ENCODE data around the gene DRD1. TPM values are rescaled to one million over a fixed set of nuclear protein-coding genes. Genes with fewer than 3 reads are reported as not detected.

The DRD1 gene
- polyA plus RNA-seq (2013) = 0.40 and 0.42 TPM in 2 replicates

DNA sequence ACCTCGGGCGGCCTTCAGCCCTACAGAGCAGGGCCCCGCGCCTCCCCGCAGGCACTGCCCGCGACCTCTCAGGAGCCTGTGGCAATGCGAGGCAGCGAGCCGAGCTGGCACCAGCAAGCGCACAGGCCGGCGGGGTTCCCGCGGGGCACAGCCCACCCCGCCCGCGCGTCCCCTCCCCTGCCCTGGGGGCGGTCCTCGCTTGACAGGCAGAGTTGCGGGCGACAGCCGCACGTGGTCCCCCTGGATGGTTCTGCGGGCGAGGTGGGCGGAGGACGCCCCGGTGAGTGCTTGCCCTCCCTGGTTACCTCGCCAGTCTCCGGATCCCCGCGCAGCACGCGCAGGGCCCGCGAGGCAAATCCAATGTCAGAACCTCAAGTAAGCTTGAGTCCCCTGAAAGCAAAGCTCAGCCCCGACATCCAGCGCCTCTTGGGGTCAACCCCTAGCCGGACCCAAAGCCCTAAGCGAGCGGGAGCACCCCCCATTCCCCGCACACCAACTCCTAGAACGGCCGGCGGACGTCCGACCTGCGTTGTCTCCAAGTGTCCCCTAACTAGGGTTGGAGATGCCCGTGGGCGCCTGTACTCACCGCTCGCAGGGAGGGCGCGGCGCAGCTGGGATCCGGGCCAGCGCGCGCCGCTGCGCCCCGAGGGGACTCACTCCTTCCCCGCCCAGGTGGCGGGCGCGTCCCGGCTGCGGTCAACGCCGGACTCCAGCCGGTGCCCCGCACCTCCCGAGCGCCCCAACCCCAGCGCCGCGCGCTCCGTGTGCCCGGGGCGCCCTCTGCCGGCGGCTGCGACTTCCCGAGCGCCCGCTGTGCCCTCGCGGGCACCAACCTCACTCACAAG, at the start of gene DRD1:
Gene DRD1 (minus strand): TSS at position 123 of the 845 bp plus-strand sequence. CDS start 1,083 bp downstream, outside the sequence.
- peak; percentile 33 to 60 for DNase-seq
- H3K79me1 ChIP-seq (ENCODE audit: low read length) = peaks cover 2% of the 10 kb centered on the region
- no peak within 1 kb of the TSS for H4K91ac ChIP-seq (ENCODE audit: low read depth, low read length)
- H2BK120ac ChIP-seq (ENCODE audit: insufficient read depth, low read length, poor library complexity) = no peak within 1 kb of the TSS
- H3K14ac ChIP-seq (ENCODE audit: low read length) = no peak within 1 kb of the TSS
- H2AFZ ChIP-seq (ENCODE audit: insufficient read depth, low read length, poor library complexity) = peak within 1 kb of the TSS; percentile 56
- no peak within 1 kb of the TSS for H2BK5ac ChIP-seq (ENCODE audit: low read depth, low read length, poor library complexity)
- no peaks in the 10 kb centered on the region for H3K36me3 ChIP-seq (ENCODE audit: control insufficient read depth in 1 of 2, insufficient read depth in 2 of 2, low read length in 2 of 2)
- H3K23ac ChIP-seq (ENCODE audit: low read length) = no peak within 1 kb of the TSS
- no peaks in the 10 kb centered on the region for H3K79me2 ChIP-seq (ENCODE audit: control insufficient read depth, insufficient read depth, low read length, poor library complexity)
- H3K18ac ChIP-seq (ENCODE audit: low read length) = no peak within 1 kb of the TSS
- peak within 1 kb of the TSS; percentile 18 for H4K8ac ChIP-seq (ENCODE audit: low read depth, low read length)
- H3K27me3 ChIP-seq (ENCODE audit: insufficient read depth, low read length) = peaks cover 19% of the 10 kb centered on the region
- peak within 1 kb of the TSS; percentile 55 for H3K4me3 ChIP-seq (ENCODE audit: low read depth, low read length)
- no peak within 1 kb of the TSS for H3K27ac ChIP-seq (ENCODE audit: low read depth, low read length)
- no peak within 1 kb of the TSS for H2AK5ac ChIP-seq (ENCODE audit: low read length)
- peak within 1 kb of the TSS; percentile 37 for H4K12ac ChIP-seq (ENCODE audit: low read depth, low read length)
- no peaks in the 10 kb centered on the region for H3K9me3 ChIP-seq (ENCODE audit: insufficient read depth, low read depth, low read length)
- peaks cover 8 to 12% of the 10 kb centered on the region in 2 experiments for H3K4me1 ChIP-seq (ENCODE audit: control insufficient read depth in 1 of 2, insufficient read depth in 2 of 2, low read length in 2 of 2)
- H2BK12ac ChIP-seq (ENCODE audit: low read length) = no peak within 1 kb of the TSS
- WGBS (ENCODE audit: extremely low coverage, insufficient coverage, insufficient read length) = no CpG with 5 or more reads among the region's 91 CpGs
- no peak within 1 kb of the TSS for H3K9ac ChIP-seq (ENCODE audit: low read length)
- peak within 1 kb of the TSS; percentile 87 for H3K4me2 ChIP-seq (ENCODE audit: low read length)
- H3K4ac ChIP-seq (ENCODE audit: low read depth, low read length) = peak within 1 kb of the TSS; percentile 12

DNA sequence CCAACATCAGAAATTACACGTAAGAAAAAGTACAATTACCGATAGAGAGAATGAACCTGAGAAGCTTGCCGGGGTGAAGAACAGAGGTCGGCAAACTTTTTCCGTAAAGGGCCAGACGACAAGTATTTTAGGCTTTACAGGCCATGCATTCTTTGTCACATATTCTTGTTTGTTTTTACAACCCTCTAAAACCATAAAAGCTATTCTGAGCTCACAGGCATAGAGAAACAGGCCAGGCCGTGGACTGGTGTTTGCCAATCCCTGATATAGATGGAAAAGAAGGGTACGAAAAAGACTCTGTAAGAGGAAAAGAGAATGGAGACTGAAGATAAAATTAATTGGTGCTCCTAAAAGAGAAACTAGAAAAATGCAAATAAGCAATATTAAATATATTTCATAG, 49.7 kb upstream of the DRD1 start:
- no CpG with 5 or more reads among the region's 8 CpGs for WGBS (ENCODE audit: extremely low coverage, insufficient coverage, insufficient read length)
- H4K12ac ChIP-seq (ENCODE audit: low read depth, low read length) = no peak overlapping the region
- no peak overlapping the region for H3K4me3 ChIP-seq (ENCODE audit: low read depth, low read length)
- no peak overlapping the region for H2AFZ ChIP-seq (ENCODE audit: insufficient read depth, low read length, poor library complexity)
- H2BK12ac ChIP-seq (ENCODE audit: low read length) = no peak overlapping the region
- H2BK120ac ChIP-seq (ENCODE audit: insufficient read depth, low read length, poor library complexity) = no peak overlapping the region
- H3K4ac ChIP-seq (ENCODE audit: low read depth, low read length) = no peak overlapping the region
- H3K14ac ChIP-seq (ENCODE audit: low read length) = no peak overlapping the region
- no peak overlapping the region for H4K8ac ChIP-seq (ENCODE audit: low read depth, low read length)
- peaks cover 18 to 31% of the 10 kb centered on the region in 2 experiments for H3K36me3 ChIP-seq (ENCODE audit: control insufficient read depth in 1 of 2, insufficient read depth in 2 of 2, low read length in 2 of 2)
- H3K79me1 ChIP-seq (ENCODE audit: low read length) = peaks cover 2% of the 10 kb centered on the region
- no peak overlapping the region for H3K18ac ChIP-seq (ENCODE audit: low read length)
- no peak for DNase-seq
- no peak overlapping the region for H2AK5ac ChIP-seq (ENCODE audit: low read length)
- no peaks in the 10 kb centered on the region for H3K27me3 ChIP-seq (ENCODE audit: insufficient read depth, low read length)
- peaks cover 0 to 8% of the 10 kb centered on the region in 2 experiments for H3K4me1 ChIP-seq (ENCODE audit: control insufficient read depth in 1 of 2, insufficient read depth in 2 of 2, low read length in 2 of 2)
- no peak overlapping the region for H2BK5ac ChIP-seq (ENCODE audit: low read depth, low read length, poor library complexity)
- H3K4me2 ChIP-seq (ENCODE audit: low read length) = no peak overlapping the region
- H3K9me3 ChIP-seq (ENCODE audit: insufficient read depth, low read depth, low read length) = no peaks in the 10 kb centered on the region
- no peak overlapping the region for H4K91ac ChIP-seq (ENCODE audit: low read depth, low read length)
- no peak overlapping the region for H3K23ac ChIP-seq (ENCODE audit: low read length)
- no peak overlapping the region for H3K27ac ChIP-seq (ENCODE audit: low read depth, low read length)
- H3K79me2 ChIP-seq (ENCODE audit: control insufficient read depth, insufficient read depth, low read length, poor library complexity) = no peaks in the 10 kb centered on the region
- no peak overlapping the region for H3K9ac ChIP-seq (ENCODE audit: low read length)

DNA sequence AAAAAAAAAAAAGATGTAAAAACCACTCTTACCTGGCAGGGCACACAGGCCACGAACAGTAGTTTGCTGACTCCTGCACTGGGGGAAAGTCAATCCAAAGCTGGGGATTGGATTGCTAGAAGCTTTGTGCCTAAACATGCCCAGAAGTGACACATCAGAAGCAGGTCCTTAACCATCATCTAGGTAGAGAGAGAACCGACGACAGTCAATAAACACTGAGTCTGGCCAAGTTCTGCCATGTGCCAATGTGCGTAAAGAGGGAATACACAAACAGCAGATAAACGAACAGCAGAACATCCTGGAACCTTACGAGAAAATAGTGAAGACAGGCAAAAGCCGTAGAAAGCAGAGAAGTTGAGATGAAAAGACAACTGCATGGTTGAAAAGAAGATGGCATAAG, 49.3 kb upstream of the DRD1 start:
- H2AFZ ChIP-seq (ENCODE audit: insufficient read depth, low read length, poor library complexity) = no peak overlapping the region
- H3K27ac ChIP-seq (ENCODE audit: low read depth, low read length) = no peak overlapping the region
- no peak overlapping the region for H2BK120ac ChIP-seq (ENCODE audit: insufficient read depth, low read length, poor library complexity)
- peaks cover 22 to 33% of the 10 kb centered on the region in 2 experiments for H3K36me3 ChIP-seq (ENCODE audit: control insufficient read depth in 1 of 2, insufficient read depth in 2 of 2, low read length in 2 of 2)
- H4K8ac ChIP-seq (ENCODE audit: low read depth, low read length) = no peak overlapping the region
- H3K9me3 ChIP-seq (ENCODE audit: insufficient read depth, low read depth, low read length) = no peaks in the 10 kb centered on the region
- DNase-seq = no peak
- H2BK5ac ChIP-seq (ENCODE audit: low read depth, low read length, poor library complexity) = no peak overlapping the region
- no peak overlapping the region for H3K14ac ChIP-seq (ENCODE audit: low read length)
- H3K79me2 ChIP-seq (ENCODE audit: control insufficient read depth, insufficient read depth, low read length, poor library complexity) = peaks cover 2% of the 10 kb centered on the region
- no peak overlapping the region for H2BK12ac ChIP-seq (ENCODE audit: low read length)
- no peak overlapping the region for H3K4me3 ChIP-seq (ENCODE audit: low read depth, low read length)
- H3K27me3 ChIP-seq (ENCODE audit: insufficient read depth, low read length) = no peaks in the 10 kb centered on the region
- H4K91ac ChIP-seq (ENCODE audit: low read depth, low read length) = no peak overlapping the region
- H3K9ac ChIP-seq (ENCODE audit: low read length) = no peak overlapping the region
- no CpG with 5 or more reads among the region's 7 CpGs for WGBS (ENCODE audit: extremely low coverage, insufficient coverage, insufficient read length)
- H2AK5ac ChIP-seq (ENCODE audit: low read length) = no peak overlapping the region
- H3K4me2 ChIP-seq (ENCODE audit: low read length) = no peak overlapping the region
- peaks cover 0 to 8% of the 10 kb centered on the region in 2 experiments for H3K4me1 ChIP-seq (ENCODE audit: control insufficient read depth in 1 of 2, insufficient read depth in 2 of 2, low read length in 2 of 2)
- H3K79me1 ChIP-seq (ENCODE audit: low read length) = peaks cover 2% of the 10 kb centered on the region
- no peak overlapping the region for H3K18ac ChIP-seq (ENCODE audit: low read length)
- no peak overlapping the region for H4K12ac ChIP-seq (ENCODE audit: low read depth, low read length)
- peak overlapping the region; percentile 10 for H3K4ac ChIP-seq (ENCODE audit: low read depth, low read length)
- no peak overlapping the region for H3K23ac ChIP-seq (ENCODE audit: low read length)

GRCh38 chr5:175491223-175491622, 47.2 kb upstream of the DRD1 start:
- H2BK5ac ChIP-seq (ENCODE audit: low read depth, low read length, poor library complexity) = no peak overlapping the region
- peaks cover 2% of the 10 kb centered on the region for H3K79me1 ChIP-seq (ENCODE audit: low read length)
- peaks cover 2% of the 10 kb centered on the region for H3K79me2 ChIP-seq (ENCODE audit: control insufficient read depth, insufficient read depth, low read length, poor library complexity)
- H4K8ac ChIP-seq (ENCODE audit: low read depth, low read length) = no peak overlapping the region
- no peaks in the 10 kb centered on the region for H3K9me3 ChIP-seq (ENCODE audit: insufficient read depth, low read depth, low read length)
- H3K4me1 ChIP-seq (ENCODE audit: control insufficient read depth in 1 of 2, insufficient read depth in 2 of 2, low read length in 2 of 2) = peaks cover 0 to 8% of the 10 kb centered on the region in 2 experiments
- H2AK5ac ChIP-seq (ENCODE audit: low read length) = no peak overlapping the region
- no peak overlapping the region for H4K91ac ChIP-seq (ENCODE audit: low read depth, low read length)
- H3K23ac ChIP-seq (ENCODE audit: low read length) = no peak overlapping the region
- H2BK12ac ChIP-seq (ENCODE audit: low read length) = no peak overlapping the region
- H3K4ac ChIP-seq (ENCODE audit: low read depth, low read length) = no peak overlapping the region
- peak overlapping the region; percentile 39 for H3K18ac ChIP-seq (ENCODE audit: low read length)
- no peak overlapping the region for H3K9ac ChIP-seq (ENCODE audit: low read length)
- H3K4me2 ChIP-seq (ENCODE audit: low read length) = no peak overlapping the region
- WGBS (ENCODE audit: extremely low coverage, insufficient coverage, insufficient read length) = no CpG with 5 or more reads among the region's 6 CpGs
- DNase-seq = no peak
- no peak overlapping the region for H2BK120ac ChIP-seq (ENCODE audit: insufficient read depth, low read length, poor library complexity)
- no peak overlapping the region for H2AFZ ChIP-seq (ENCODE audit: insufficient read depth, low read length, poor library complexity)
- H3K27ac ChIP-seq (ENCODE audit: low read depth, low read length) = no peak overlapping the region
- no peak overlapping the region for H3K4me3 ChIP-seq (ENCODE audit: low read depth, low read length)
- H4K12ac ChIP-seq (ENCODE audit: low read depth, low read length) = no peak overlapping the region
- peaks cover 19 to 39% of the 10 kb centered on the region in 2 experiments for H3K36me3 ChIP-seq (ENCODE audit: control insufficient read depth in 1 of 2, insufficient read depth in 2 of 2, low read length in 2 of 2)
- H3K27me3 ChIP-seq (ENCODE audit: insufficient read depth, low read length) = no peaks in the 10 kb centered on the region
- no peak overlapping the region for H3K14ac ChIP-seq (ENCODE audit: low read length)

All from trophoblast cell (in vitro differentiated cells and primary cell).